ENCODE data around the gene IL23R. TPM values are rescaled to one million over a fixed set of nuclear protein-coding genes. Genes with fewer than 3 reads are reported as not detected.
A peak's percentile ranks its signal among the peaks of the same experiment; 100 is the strongest.

Gene IL23R
- total RNA-seq, 1 donor from 2014 or later = not detected

DNA sequence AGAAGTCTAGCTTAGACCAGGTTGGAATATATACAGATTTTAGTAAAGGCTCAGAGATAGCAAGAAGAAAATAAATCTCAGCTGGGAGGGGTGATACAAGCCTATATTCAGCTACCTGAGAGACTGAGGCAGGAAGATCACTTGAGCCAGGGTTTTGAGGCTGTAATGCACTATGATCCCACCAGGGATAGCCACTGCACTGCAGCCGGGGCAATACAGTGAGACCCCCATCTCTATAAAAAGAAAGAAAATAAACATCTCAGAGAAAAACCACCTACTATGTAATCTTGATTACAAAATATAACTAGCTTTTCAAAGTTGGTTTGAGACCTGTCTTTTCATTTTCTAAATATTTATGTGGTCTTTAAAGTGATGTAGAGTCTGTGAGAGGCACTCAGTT lies 47.7 kb downstream of the IL23R start:
- no peak for TF ChIP-seq CTCF (IDR thresholded peaks at IDR 0.05; ENCODE audit: borderline replicate concordance)
- H3K9me3 ChIP-seq (replicated peaks) = no peaks in the 10 kb centered on the region
- no peak overlapping the region for H3K4me3 ChIP-seq
- no peaks in the 10 kb centered on the region for H3K36me3 ChIP-seq
- DNase-seq = no peak
- H3K27me3 ChIP-seq (ENCODE audit: low read depth) = no peaks in the 10 kb centered on the region
- H3K27ac ChIP-seq (replicated peaks) = no peak overlapping the region
- peaks cover 8% of the 10 kb centered on the region for H3K4me1 ChIP-seq
- intact Hi-C loops (cut with micrococcal nuclease) = no loop called here

DNA sequence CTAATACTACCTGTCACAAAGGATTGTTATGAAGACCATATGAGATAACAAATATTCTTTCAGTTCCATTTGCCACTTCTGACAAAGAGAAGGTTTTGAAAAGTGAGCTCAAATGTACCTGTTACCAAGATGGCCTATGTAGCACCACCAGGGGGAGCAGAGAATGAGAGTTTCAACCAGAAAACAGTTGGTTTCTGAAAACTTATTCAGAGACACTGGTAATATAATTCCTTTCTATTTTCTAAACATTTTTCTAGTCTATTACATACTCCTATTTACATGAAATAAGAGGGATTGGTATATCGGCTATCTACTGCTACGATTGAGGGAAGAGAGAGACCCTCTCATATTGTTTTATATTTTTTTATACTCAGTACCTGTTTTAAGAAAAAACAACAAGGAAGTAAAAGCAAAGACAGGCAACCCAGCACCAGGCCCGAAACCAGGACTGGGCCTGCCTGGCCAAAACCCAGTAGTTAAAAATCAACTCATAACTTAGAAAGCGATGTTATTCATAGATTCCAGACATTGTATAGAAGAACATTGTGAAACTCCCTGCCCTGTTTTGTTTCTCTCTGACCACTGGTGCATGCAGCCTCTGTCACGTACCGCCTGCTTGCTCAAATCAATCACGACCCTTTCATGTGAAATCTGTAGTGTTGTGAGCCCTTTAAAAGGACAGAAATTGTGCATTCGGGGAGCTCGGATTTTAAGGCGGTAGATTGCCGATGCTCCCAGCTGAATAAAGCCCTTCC lies 48.3 kb downstream of the IL23R start:
- H3K27me3 ChIP-seq (ENCODE audit: low read depth) = no peaks in the 10 kb centered on the region
- DNase-seq = no peak
- peaks cover 8% of the 10 kb centered on the region for H3K4me1 ChIP-seq
- no peak overlapping the region for H3K27ac ChIP-seq (replicated peaks)
- no peak overlapping the region for H3K4me3 ChIP-seq
- intact Hi-C loops (cut with micrococcal nuclease) = no loop called here
- no peaks in the 10 kb centered on the region for H3K9me3 ChIP-seq (replicated peaks)
- no peaks in the 10 kb centered on the region for H3K36me3 ChIP-seq
- peak; percentile 56 for TF ChIP-seq CTCF (IDR thresholded peaks at IDR 0.05; ENCODE audit: borderline replicate concordance)

GRCh38 chr1:67216401-67216800 lies 50.1 kb downstream of the IL23R start:
- intact Hi-C loops (cut with micrococcal nuclease) = no loop called here
- DNase-seq = no peak
- Histone ChIP-seq H3K27ac (replicated peaks) (no peak overlapping the region), H3K4me3 (no peak overlapping the region), H3K9me3 (replicated peaks) (no peaks in the 10 kb centered on the region), H3K4me1 (peaks cover 8% of the 10 kb centered on the region), H3K27me3 (ENCODE audit: low read depth) (no peaks in the 10 kb centered on the region), H3K36me3 (no peaks in the 10 kb centered on the region)
- TF ChIP-seq CTCF (IDR thresholded peaks at IDR 0.05; ENCODE audit: borderline replicate concordance) = no peak

DNA sequence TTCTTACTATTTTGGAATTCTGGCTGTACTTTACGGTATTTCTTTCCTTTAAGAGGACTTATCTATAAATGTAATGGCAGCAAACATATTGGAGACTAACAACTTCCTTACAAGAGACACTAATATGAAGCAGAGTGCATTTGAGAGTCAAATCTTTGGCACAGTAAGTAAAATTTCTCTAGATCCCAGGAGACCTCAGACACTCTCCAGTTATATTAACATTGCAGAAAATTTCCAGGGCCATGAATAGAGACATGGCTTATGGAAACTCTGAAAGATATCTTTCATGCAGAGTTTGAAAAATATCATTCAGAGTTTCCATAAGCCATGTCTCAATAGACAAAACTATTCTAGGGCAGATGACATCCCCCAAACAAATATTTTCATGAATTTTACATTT lies 51.2 kb downstream of the IL23R start:
- Histone ChIP-seq H3K36me3 (no peaks in the 10 kb centered on the region), H3K27me3 (ENCODE audit: low read depth) (peaks cover 8% of the 10 kb centered on the region), H3K4me1 (peaks cover 8% of the 10 kb centered on the region), H3K4me3 (no peak overlapping the region), H3K27ac (replicated peaks) (no peak overlapping the region), H3K9me3 (replicated peaks) (no peaks in the 10 kb centered on the region)
- no peak for DNase-seq
- no peak for TF ChIP-seq CTCF (IDR thresholded peaks at IDR 0.05; ENCODE audit: borderline replicate concordance)
- intact Hi-C loops (cut with micrococcal nuclease) = no loop called here

- Histone ChIP-seq H3K27me3 (ENCODE audit: low read depth) (peaks cover 11% of the 10 kb centered on the region), H3K4me1 (peaks cover 8% of the 10 kb centered on the region), H3K4me3 (no peak overlapping the region), H3K9me3 (replicated peaks) (no peaks in the 10 kb centered on the region), H3K27ac (replicated peaks) (no peak overlapping the region), H3K36me3 (no peaks in the 10 kb centered on the region)
- no peak for TF ChIP-seq CTCF (IDR thresholded peaks at IDR 0.05; ENCODE audit: borderline replicate concordance)
- no peak for DNase-seq
- intact Hi-C loops (cut with micrococcal nuclease) = no loop called here
Observed at GRCh38 chr1:67217938-67218337, 51.7 kb downstream of the IL23R start.

Data from left ventricle myocardium inferior (tissue), 1 donor.